ENCODE measurements around the gene TPK1. TPM values are rescaled to one million over a fixed set of nuclear protein-coding genes. Genes with fewer than 3 reads are reported as not detected.

The TPK1 gene
- total and polyA plus RNA-seq, 7 donors, result 1.7 to 5.1 (median 2.5) TPM

DNA sequence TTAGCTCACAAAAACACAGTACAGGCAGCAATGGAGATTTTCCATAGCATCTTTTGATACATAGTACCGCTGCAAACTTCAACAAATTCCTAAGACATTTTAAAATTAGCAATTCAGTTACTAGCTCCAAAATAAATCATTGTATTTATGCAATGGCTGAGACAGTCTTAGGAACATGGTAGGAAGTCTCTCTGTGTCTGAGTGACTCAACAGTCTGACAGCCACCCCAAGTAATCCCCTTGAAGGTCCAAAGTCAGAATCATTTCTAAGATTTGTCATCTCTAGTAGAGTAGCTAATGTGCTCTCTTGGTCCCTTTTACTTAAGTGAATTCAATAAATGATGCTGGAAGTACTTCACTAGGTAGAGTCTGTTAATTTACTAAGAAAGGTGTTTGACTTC, 338.6 kb downstream of the TPK1 start:
- Histone ChIP-seq H3K27me3 (ENCODE audit: insufficient read depth in 3 of 3, low read length in 2 of 3) (no peaks in the 10 kb centered on the region), H3K4me3 (no peak overlapping the region), H3K36me3 (ENCODE audit: insufficient read depth in 1 of 2, low read depth in 1 of 2) (no peaks in the 10 kb centered on the region), H3K9me3 (no peaks in the 10 kb centered on the region), H3K4me1 (no peaks in the 10 kb centered on the region), H3K27ac (no peak overlapping the region)
- TF ChIP-seq, protein P1, sequence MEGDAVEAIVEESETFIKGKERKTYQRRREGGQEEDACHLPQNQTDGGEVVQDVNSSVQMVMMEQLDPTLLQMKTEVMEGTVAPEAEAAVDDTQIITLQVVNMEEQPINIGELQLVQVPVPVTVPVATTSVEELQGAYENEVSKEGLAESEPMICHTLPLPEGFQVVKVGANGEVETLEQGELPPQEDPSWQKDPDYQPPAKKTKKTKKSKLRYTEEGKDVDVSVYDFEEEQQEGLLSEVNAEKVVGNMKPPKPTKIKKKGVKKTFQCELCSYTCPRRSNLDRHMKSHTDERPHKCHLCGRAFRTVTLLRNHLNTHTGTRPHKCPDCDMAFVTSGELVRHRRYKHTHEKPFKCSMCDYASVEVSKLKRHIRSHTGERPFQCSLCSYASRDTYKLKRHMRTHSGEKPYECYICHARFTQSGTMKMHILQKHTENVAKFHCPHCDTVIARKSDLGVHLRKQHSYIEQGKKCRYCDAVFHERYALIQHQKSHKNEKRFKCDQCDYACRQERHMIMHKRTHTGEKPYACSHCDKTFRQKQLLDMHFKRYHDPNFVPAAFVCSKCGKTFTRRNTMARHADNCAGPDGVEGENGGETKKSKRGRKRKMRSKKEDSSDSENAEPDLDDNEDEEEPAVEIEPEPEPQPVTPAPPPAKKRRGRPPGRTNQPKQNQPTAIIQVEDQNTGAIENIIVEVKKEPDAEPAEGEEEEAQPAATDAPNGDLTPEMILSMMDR (IDR thresholded peaks at IDR 0.05), result no peak
- no peak for ATAC-seq
- DNase-seq, result no peak
- intact Hi-C loops (cut with DNase I), result no loop called here
- 81 to 88% (median 83%) methylated on average over 1 of the region's 1 CpG for WGBS, 3 donors

- no peak overlapping the region for H3K27ac ChIP-seq
- intact Hi-C loops (cut with DNase I), result no loop called here
Measured at GRCh38 chr7:144494355-144494754, 341.5 kb downstream of the TPK1 start.

GRCh38 chr7:144489504-144489903, 346.3 kb downstream of the TPK1 start:
- intact Hi-C loops (cut with DNase I), result no loop called here

More at GRCh38 chr7:144494355-144494754, 341.5 kb downstream of the TPK1 start:
- Histone ChIP-seq H3K4me1 (no peaks in the 10 kb centered on the region), H3K36me3 (ENCODE audit: insufficient read depth in 1 of 2, low read depth in 1 of 2) (no peaks in the 10 kb centered on the region), H3K4me3 (no peak overlapping the region), H3K27me3 (ENCODE audit: insufficient read depth in 3 of 3, low read length in 2 of 3) (no peaks in the 10 kb centered on the region), H3K9me3 (no peaks in the 10 kb centered on the region)
- 89 to 97% (median 94%) methylated on average over 1 of the region's 1 CpG for WGBS, 3 donors
- ATAC-seq (no peak), DNase-seq (no peak)
- TF ChIP-seq, protein P1 (IDR thresholded peaks at IDR 0.05), result no peak

DNA sequence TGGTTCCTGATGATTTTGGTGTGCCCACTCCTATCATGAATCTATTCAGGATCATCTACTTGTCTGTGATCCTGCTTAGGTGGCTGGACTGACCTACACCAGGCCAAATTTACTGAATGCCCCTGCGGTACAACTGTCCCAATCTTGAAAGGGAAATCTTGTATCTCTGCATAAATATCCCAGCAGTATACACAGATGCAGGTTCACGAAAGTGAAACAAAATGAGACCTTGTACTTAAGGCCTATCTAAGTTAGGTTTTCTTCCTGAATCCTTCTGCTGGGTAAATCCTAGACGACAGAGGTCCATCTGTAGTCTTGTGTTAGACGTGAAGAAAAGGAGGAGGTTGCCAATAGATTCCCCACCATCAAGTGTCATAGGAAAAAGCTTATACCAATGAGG, 346.9 kb downstream of the TPK1 start:
- no peaks in the 10 kb centered on the region for H3K27me3 ChIP-seq (ENCODE audit: insufficient read depth in 3 of 3, low read length in 2 of 3)
- intact Hi-C loops (cut with DNase I), result no loop called here
- H3K36me3 ChIP-seq (ENCODE audit: insufficient read depth in 1 of 2, low read depth in 1 of 2), result no peaks in the 10 kb centered on the region
- no peaks in the 10 kb centered on the region for H3K9me3 ChIP-seq
- TF ChIP-seq, protein P1 (IDR thresholded peaks at IDR 0.05), result no peak
- no peak overlapping the region for H3K27ac ChIP-seq
- WGBS, 3 donors, result 86 to 87% (median 86%) methylated on average over 4 of the region's 4 CpGs
- no peak overlapping the region for H3K4me3 ChIP-seq
- no peaks in the 10 kb centered on the region for H3K4me1 ChIP-seq
- DNase-seq (no peak), ATAC-seq (no peak)

More at GRCh38 chr7:144489504-144489903, 346.3 kb downstream of the TPK1 start:
- H3K36me3 ChIP-seq (ENCODE audit: insufficient read depth in 1 of 2, low read depth in 1 of 2), result no peaks in the 10 kb centered on the region
- no peaks in the 10 kb centered on the region for H3K9me3 ChIP-seq
- no peak overlapping the region for H3K4me3 ChIP-seq
- H3K27me3 ChIP-seq (ENCODE audit: insufficient read depth in 3 of 3, low read length in 2 of 3), result no peaks in the 10 kb centered on the region
- ATAC-seq (no peak), DNase-seq (no peak)
- no peaks in the 10 kb centered on the region for H3K4me1 ChIP-seq
- 56 to 67% (median 61%) methylated on average over 4 of the region's 4 CpGs for WGBS, 3 donors
- H3K27ac ChIP-seq, result no peak overlapping the region
- TF ChIP-seq, protein P1 (IDR thresholded peaks at IDR 0.05), result no peak

DNA sequence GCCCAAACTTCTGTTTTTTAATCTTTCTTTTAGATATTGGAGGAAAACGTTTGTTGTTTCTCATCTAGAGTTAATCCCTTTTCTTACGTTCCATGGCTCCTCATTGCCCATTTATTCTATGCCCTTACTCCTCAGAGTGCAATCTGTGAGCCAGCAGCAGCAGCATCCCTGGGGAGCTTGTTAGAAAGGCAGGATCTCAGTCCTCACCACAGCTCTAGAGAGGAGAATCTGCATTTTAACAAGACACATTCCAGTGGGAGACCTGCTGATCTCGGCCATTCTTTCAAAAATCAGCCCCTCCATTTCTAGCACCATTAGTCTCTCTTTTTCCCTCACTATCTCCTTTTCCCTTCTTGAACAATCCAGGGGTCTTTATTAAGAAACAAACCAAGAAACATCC, 348.0 kb downstream of the TPK1 start:
- WGBS, 3 donors, result 34 to 37% (median 37%) methylated on average over 3 of the region's 3 CpGs
- intact Hi-C loops (cut with DNase I), result no loop called here
- Histone ChIP-seq H3K4me3 (no peak overlapping the region), H3K9me3 (no peaks in the 10 kb centered on the region), H3K36me3 (ENCODE audit: insufficient read depth in 1 of 2, low read depth in 1 of 2) (no peaks in the 10 kb centered on the region), H3K27me3 (ENCODE audit: insufficient read depth in 3 of 3, low read length in 2 of 3) (no peaks in the 10 kb centered on the region), H3K27ac (no peak overlapping the region), H3K4me1 (no peaks in the 10 kb centered on the region)
- ATAC-seq (no peak), DNase-seq (no peak)
- TF ChIP-seq, protein P1 (IDR thresholded peaks at IDR 0.05), result no peak

Measured in psoas muscle (tissue), 8 donors.